GM18867 (cell line): ENCODE data around the gene ZBTB21.
"Not testable (repeated sequence)": the region's sequence is repeated elsewhere in the genome, so short reads cannot be mapped to it uniquely, and the experiment has no call there.

ENCODE experiments used
- ATAC-seq: cut with Tn5 transposase; IDR thresholded peaks from one replicate; pipeline ENCODE4 v1.9.1; 2021; ENCODE audit warnings: mild to moderate bottlenecking, moderate library complexity; ENCODE audit not compliant: unreplicated experiment

The ZBTB21 gene

GRCh38 chr21:41971891-41972290 lies 38.3 kb downstream of the ZBTB21 start:
- no peak for ATAC-seq

- no peak for ATAC-seq
Observed at GRCh38 chr21:41970751-41971653, 39.2 kb downstream of the ZBTB21 start.

- ATAC-seq = no peak
Observed at GRCh38 chr21:41970106-41970391, 40.1 kb downstream of the ZBTB21 start.

GRCh38 chr21:41967708-41968107 lies 42.5 kb downstream of the ZBTB21 start:
- ATAC-seq = no peak

GRCh38 chr21:41966872-41967621 lies 43.1 kb downstream of the ZBTB21 start:
- ATAC-seq = no peak

- ATAC-seq = no peak
Observed at GRCh38 chr21:41966041-41966833, 43.9 kb downstream of the ZBTB21 start.

- no peak for ATAC-seq
Observed at GRCh38 chr21:41965461-41966013, 44.6 kb downstream of the ZBTB21 start.

GRCh38 chr21:41965045-41965444 lies 45.1 kb downstream of the ZBTB21 start:
- ATAC-seq = no peak

GRCh38 chr21:41964171-41964570 lies 46.0 kb downstream of the ZBTB21 start:
- no peak for ATAC-seq

- no peak for ATAC-seq
Observed at GRCh38 chr21:41962425-41962966, 47.7 kb downstream of the ZBTB21 start.

GRCh38 chr21:41961753-41962152 lies 48.4 kb downstream of the ZBTB21 start:
- no peak for ATAC-seq

GRCh38 chr21:41961282-41961701 lies 48.9 kb downstream of the ZBTB21 start:
- ATAC-seq = no peak

- no peak for ATAC-seq
Observed at GRCh38 chr21:41960386-41960785, 49.8 kb downstream of the ZBTB21 start.

GRCh38 chr21:41959697-41960096 lies 50.5 kb downstream of the ZBTB21 start:
- ATAC-seq = not testable (repeated sequence)

GRCh38 chr21:41958886-41959563 lies 51.1 kb downstream of the ZBTB21 start:
- ATAC-seq = no peak

GRCh38 chr21:41957991-41958766 lies 52.0 kb downstream of the ZBTB21 start:
- no peak for ATAC-seq

- no peak for ATAC-seq
Observed at GRCh38 chr21:41956926-41957729, 53.0 kb downstream of the ZBTB21 start.

- ATAC-seq = no peak
Observed at GRCh38 chr21:41955516-41955915, 54.6 kb downstream of the ZBTB21 start.
